Tongue (tissue), 3 donors: ENCODE data around the gene GPC5. TPM values are rescaled to one million over a fixed set of nuclear protein-coding genes. Genes with fewer than 3 reads are reported as not detected.
"Not testable (repeated sequence)": the region's sequence is repeated elsewhere in the genome, so short reads cannot be mapped to it uniquely, and the experiment has no call there.

ENCODE experiments used
- DNase-seq: peaks from one replicate; pipeline ENCODE4 v3.0.0-alpha.2; 2015
- small RNA-seq: library from RNA; depleted of rRNA; stranded (forward); fragments of <200 nt; gene quantifications from one replicate; pipeline ENCODE3, GENCODE V24; 2014; ENCODE audit warnings: low replicate concordance
- total RNA-seq: library from RNA; depleted of rRNA; stranded (reverse); fragments of >200 nt; gene quantifications from one replicate; pipeline ENCODE4 v1.2.3, GENCODE V29; 2014

The GPC5 gene
- total RNA-seq, 1 donor from 2014 or later, result 5.4 TPM

- no peak for DNase-seq
Measured at GRCh38 chr13:92894447-92894846, 1496.0 kb downstream of the GPC5 start.

- DNase-seq, result peak; percentile 38
Measured at GRCh38 chr13:92896842-92897241, 1498.4 kb downstream of the GPC5 start.

- DNase-seq, result not testable (repeated sequence)
Measured at GRCh38 chr13:92898946-92899345, 1500.5 kb downstream of the GPC5 start.

- DNase-seq, result peak; percentile 2
Measured at GRCh38 chr13:92900446-92900845, 1502.0 kb downstream of the GPC5 start.

GRCh38 chr13:92901739-92902138 is 1503.3 kb downstream of the GPC5 start:
- no peak for DNase-seq

GRCh38 chr13:92912629-92913028 is 1514.2 kb downstream of the GPC5 start:
- DNase-seq, result no peak

- DNase-seq, result no peak
Measured at GRCh38 chr13:92913840-92914239, 1515.4 kb downstream of the GPC5 start.

Small RNAs within 50 kb of the gene (small RNA-seq; reads per million reads assigned to genes)
- gene AL356737.1 (not detected), gene FABP5P4 (not detected), gene MIR548AS (not detected), gene RNU4ATAC3P (not detected)

Other genes with a start within 250 kb of the GPC5 start
- gene MIR17HG, start 50.9 kb upstream of the GPC5 start, total RNA-seq, result 8.6 TPM